ENCODE measurements around the gene CDH13.

Gene CDH13

DNA sequence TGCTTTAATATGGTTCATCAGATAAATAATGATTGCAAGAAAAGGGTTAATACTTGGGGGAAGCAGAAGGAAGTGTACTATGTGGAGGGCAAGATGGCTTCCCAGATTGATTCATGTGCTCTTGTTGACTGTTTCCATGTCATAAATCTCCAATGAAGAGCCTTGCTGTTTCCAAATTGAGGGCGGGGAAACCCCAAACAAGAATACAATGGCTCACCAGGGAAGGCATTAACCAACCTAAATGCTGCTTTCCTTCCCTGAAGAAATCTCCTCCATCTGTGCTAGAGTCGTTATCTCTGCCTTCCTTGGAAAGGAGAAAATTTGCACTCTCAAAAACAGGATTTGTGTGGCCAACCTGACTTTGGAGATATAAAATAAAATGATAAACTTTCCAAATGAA, 28.0 kb upstream of the CDH13 start:
- Histone ChIP-seq H3K27ac (ENCODE audit: low read depth, low read length) (no peak overlapping the region), H3K9ac (ENCODE audit: low read length in 5 of 5) (no peak overlapping the region), H3K4me3 (ENCODE audit: low read depth in 1 of 5, low read length in 5 of 5) (no peak overlapping the region), H3K4me1 (ENCODE audit: control insufficient read depth in 5 of 5, insufficient read depth in 5 of 5, low read length in 5 of 5) (no peaks in the 10 kb centered on the region), H3K27me3 (ENCODE audit: control insufficient read depth in 5 of 5, insufficient read depth in 4 of 5, low read length in 5 of 5) (peaks cover 0 to 8% (median 0%) of the 10 kb centered on the region in 5 donors), H3K36me3 (ENCODE audit: control insufficient read depth in 5 of 5, insufficient read depth in 5 of 5, low read length in 5 of 5) (no peaks in the 10 kb centered on the region), H3K9me3 (ENCODE audit: control insufficient read depth in 5 of 5, low read length in 5 of 5) (peaks cover 0 to 13% (median 5%) of the 10 kb centered on the region in 5 donors)

DNA sequence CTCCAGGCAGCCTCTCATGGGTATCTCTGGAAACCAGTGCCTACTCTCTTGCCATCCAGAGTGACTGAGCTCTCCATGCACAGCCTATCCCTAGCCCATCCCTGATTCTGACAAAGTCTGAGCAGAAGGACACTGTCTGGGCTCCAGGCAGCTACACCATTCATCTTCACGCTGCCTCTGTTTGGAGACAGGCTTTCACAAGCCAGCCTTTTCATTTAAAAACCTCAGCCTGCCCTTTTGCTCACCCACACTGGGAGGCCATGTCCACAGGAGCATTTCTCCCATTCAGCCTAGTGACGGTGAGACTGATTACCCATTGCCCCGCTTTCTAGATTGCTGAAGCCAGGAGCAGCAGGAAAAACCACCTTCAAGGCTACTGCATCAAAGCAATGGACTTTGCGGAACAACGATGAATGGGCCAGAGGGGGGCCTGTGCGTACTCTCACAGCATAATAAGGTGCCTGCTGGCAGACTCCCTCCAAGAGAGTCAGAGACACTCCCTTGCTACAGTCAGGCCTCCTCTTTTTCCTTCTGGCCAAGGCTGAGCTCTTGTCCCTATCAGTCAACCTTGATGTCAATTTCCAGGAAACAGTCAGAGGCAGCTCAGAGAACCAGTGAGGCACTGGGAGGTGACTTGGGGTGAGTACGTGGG, 24.7 kb upstream of the CDH13 start:
- H3K27ac ChIP-seq (ENCODE audit: low read depth, low read length), result no peak overlapping the region
- no peak overlapping the region for H3K4me3 ChIP-seq (ENCODE audit: low read depth in 1 of 5, low read length in 5 of 5)
- H3K4me1 ChIP-seq (ENCODE audit: control insufficient read depth in 5 of 5, insufficient read depth in 5 of 5, low read length in 5 of 5), result peaks cover 0 to 4% (median 0%) of the 10 kb centered on the region in 5 donors
- H3K36me3 ChIP-seq (ENCODE audit: control insufficient read depth in 5 of 5, insufficient read depth in 5 of 5, low read length in 5 of 5), result no peaks in the 10 kb centered on the region
- H3K9me3 ChIP-seq (ENCODE audit: control insufficient read depth in 5 of 5, low read length in 5 of 5), result peaks cover 0 to 13% (median 5%) of the 10 kb centered on the region in 5 donors
- H3K9ac ChIP-seq (ENCODE audit: low read length in 5 of 5), result no peak overlapping the region
- H3K27me3 ChIP-seq (ENCODE audit: control insufficient read depth in 5 of 5, insufficient read depth in 4 of 5, low read length in 5 of 5), result peaks cover 0 to 11% (median 3%) of the 10 kb centered on the region in 5 donors

DNA sequence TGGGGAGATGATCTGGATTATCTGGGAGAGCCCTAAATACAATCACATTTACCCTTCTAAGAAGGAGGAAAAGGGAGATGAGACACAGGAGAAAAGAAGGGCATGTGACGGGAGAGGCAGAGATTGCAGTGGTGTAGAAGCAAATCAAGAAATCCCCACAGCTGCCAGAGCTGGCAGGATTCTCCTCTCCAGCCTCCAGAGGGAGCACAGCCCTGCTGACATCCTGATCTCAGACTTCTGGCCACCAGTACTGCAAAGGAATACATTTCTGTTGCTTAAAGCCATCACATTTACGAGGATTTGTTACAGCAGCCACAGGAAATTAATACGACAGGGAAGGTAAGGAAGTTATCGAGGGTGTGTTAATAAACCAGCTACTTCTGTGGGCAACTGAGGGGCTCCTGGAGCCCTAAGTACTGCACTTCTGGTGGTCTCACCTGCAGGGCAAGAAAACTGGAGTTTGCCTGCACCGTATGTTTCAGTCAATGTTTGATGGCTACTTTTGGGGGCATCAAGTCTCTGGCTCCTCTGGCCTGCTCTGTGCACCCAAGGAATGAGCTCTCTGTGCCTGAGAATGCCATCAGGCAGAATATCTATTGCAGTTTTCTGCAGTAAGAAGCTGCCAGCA, 22.9 kb upstream of the CDH13 start:
- Histone ChIP-seq H3K4me3 (ENCODE audit: low read depth in 1 of 5, low read length in 5 of 5) (no peak overlapping the region), H3K9ac (ENCODE audit: low read length in 5 of 5) (no peak overlapping the region)

DNA sequence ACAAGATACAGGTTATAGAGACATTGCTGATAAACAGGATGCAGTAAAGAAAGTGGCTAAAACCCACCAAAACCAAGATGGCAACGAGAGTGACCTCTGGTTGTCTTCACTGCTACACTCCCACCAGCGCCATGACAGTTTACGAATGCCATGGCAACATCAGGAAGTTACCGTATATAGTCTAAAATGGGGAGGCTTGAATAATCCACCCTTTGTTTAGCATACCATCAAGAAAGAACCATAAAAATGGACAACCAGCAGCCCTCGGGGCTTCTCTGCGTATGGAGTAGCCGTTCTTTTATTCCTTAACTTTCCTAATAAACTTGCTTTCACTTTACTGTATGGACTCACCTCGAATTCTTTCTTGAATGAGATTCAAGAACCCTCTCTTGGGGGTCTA, 21.7 kb upstream of the CDH13 start:
- Histone ChIP-seq H3K36me3 (ENCODE audit: control insufficient read depth in 5 of 5, insufficient read depth in 5 of 5, low read length in 5 of 5) (no peaks in the 10 kb centered on the region), H3K4me3 (ENCODE audit: low read depth in 1 of 5, low read length in 5 of 5) (no peak overlapping the region), H3K27ac (ENCODE audit: low read depth, low read length) (no peak overlapping the region), H3K4me1 (ENCODE audit: control insufficient read depth in 5 of 5, insufficient read depth in 5 of 5, low read length in 5 of 5) (peaks cover 0 to 4% (median 0%) of the 10 kb centered on the region in 5 donors), H3K27me3 (ENCODE audit: control insufficient read depth in 5 of 5, insufficient read depth in 4 of 5, low read length in 5 of 5) (peaks cover 2 to 11% (median 3%) of the 10 kb centered on the region in 5 donors), H3K9me3 (ENCODE audit: control insufficient read depth in 5 of 5, low read length in 5 of 5) (peaks cover 0 to 8% (median 5%) of the 10 kb centered on the region in 5 donors), H3K9ac (ENCODE audit: low read length in 5 of 5) (no peak overlapping the region)

More for the DNA sequence above, 22.9 kb upstream of the CDH13 start:
- Histone ChIP-seq H3K27me3 (ENCODE audit: control insufficient read depth in 5 of 5, insufficient read depth in 4 of 5, low read length in 5 of 5) (peaks cover 2 to 11% (median 3%) of the 10 kb centered on the region in 5 donors), H3K36me3 (ENCODE audit: control insufficient read depth in 5 of 5, insufficient read depth in 5 of 5, low read length in 5 of 5) (no peaks in the 10 kb centered on the region), H3K9me3 (ENCODE audit: control insufficient read depth in 5 of 5, low read length in 5 of 5) (peaks cover 0 to 13% (median 5%) of the 10 kb centered on the region in 5 donors), H3K4me1 (ENCODE audit: control insufficient read depth in 5 of 5, insufficient read depth in 5 of 5, low read length in 5 of 5) (peaks cover 0 to 4% (median 0%) of the 10 kb centered on the region in 5 donors), H3K27ac (ENCODE audit: low read depth, low read length) (no peak overlapping the region)

DNA sequence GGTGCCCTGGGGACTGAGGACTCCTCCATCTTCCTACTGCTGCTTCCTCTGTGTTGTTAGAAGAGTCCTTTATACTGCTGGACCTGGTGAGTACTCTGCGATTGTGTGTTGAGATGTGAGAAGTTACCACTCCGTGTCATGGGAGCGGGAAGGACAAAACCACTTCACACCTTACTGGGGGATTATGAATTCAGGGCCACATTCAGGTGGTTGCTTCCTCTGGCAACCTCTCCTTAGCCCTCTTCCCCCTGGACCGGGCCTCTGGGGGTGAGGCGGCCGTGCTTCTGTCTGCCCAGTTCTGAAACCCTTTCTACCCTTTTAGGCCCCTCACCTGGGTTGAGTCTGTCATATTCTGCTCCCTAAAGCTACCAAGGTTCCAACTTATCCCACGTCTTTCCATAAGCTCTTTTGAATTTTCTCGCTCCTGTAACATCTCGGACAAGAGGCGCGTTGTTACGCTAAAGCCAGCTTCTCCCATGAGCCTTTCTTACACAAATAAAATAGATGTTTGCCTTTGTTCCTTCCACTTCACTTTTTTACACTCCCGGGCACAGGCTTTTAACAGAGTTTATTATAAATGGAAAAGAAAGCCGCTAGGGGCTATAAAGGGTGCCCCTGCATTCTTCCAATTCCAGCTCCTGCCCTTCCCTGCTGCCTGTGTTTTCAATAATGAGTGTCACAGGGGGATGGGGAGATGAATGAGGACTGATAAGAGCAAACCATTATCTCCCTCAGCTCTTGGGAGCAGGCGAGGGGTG, 20.7 kb upstream of the CDH13 start:
- Histone ChIP-seq H3K27me3 (ENCODE audit: control insufficient read depth in 5 of 5, insufficient read depth in 4 of 5, low read length in 5 of 5) (peaks cover 2 to 11% (median 3%) of the 10 kb centered on the region in 5 donors), H3K9ac (ENCODE audit: low read length in 5 of 5) (no peak overlapping the region), H3K4me3 (ENCODE audit: low read depth in 1 of 5, low read length in 5 of 5) (no peak overlapping the region), H3K9me3 (ENCODE audit: control insufficient read depth in 5 of 5, low read length in 5 of 5) (no peaks in the 10 kb centered on the region), H3K4me1 (ENCODE audit: control insufficient read depth in 5 of 5, insufficient read depth in 5 of 5, low read length in 5 of 5) (peaks cover 0 to 4% (median 0%) of the 10 kb centered on the region in 5 donors), H3K36me3 (ENCODE audit: control insufficient read depth in 5 of 5, insufficient read depth in 5 of 5, low read length in 5 of 5) (no peaks in the 10 kb centered on the region), H3K27ac (ENCODE audit: low read depth, low read length) (no peak overlapping the region)

DNA sequence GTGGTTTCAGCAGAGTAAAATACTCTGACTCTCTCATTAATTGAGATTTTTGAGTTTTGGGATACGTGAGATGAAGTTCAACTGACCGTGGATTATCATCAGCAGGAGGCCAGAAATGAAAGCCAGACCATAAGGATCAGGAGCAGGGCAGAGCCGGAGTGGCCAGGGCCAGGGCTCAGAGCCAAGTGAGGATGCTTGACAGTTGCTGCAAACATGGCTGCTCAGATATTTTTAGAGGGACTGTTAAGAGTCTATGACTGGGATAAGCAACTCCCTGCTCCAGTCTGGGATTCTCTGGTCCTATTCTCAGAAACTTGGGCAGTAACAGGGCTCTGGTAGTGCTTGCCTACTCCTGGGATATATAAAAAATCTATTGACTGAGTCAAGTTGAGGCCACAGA, 17.6 kb upstream of the CDH13 start:
- no peak overlapping the region for H3K9ac ChIP-seq (ENCODE audit: low read length in 5 of 5)
- H3K9me3 ChIP-seq (ENCODE audit: control insufficient read depth in 5 of 5, low read length in 5 of 5), result no peaks in the 10 kb centered on the region
- H3K4me1 ChIP-seq (ENCODE audit: control insufficient read depth in 5 of 5, insufficient read depth in 5 of 5, low read length in 5 of 5), result peaks cover 0 to under 1% (median 0%) of the 10 kb centered on the region in 5 donors
- H3K36me3 ChIP-seq (ENCODE audit: control insufficient read depth in 5 of 5, insufficient read depth in 5 of 5, low read length in 5 of 5), result no peaks in the 10 kb centered on the region
- no peak overlapping the region for H3K4me3 ChIP-seq (ENCODE audit: low read depth in 1 of 5, low read length in 5 of 5)
- H3K27me3 ChIP-seq (ENCODE audit: control insufficient read depth in 5 of 5, insufficient read depth in 4 of 5, low read length in 5 of 5), result peaks cover 2 to 3% (median 3%) of the 10 kb centered on the region in 5 donors
- H3K27ac ChIP-seq (ENCODE audit: low read depth, low read length), result no peak overlapping the region

DNA sequence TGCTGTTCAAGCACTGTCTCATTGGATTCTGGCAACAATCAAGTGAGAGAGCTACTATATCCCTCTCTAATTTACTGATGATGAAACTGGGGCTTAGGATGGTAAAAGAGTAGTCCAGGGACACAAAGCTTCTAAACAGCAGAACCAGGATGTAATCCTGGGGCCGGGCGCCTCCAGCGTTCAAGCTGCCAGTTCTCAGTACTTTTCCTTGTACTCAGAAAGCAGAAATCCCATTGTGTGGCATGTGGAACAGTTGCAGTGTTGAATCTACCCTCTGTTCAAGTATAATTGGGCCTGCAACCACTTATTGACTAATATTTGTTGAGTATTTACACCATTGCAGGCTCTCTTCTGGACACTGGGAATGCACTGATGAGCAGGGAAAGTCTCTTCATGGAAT, 14.5 kb upstream of the CDH13 start:
- H3K9me3 ChIP-seq (ENCODE audit: control insufficient read depth in 5 of 5, low read length in 5 of 5), result no peaks in the 10 kb centered on the region
- no peaks in the 10 kb centered on the region for H3K36me3 ChIP-seq (ENCODE audit: control insufficient read depth in 5 of 5, insufficient read depth in 5 of 5, low read length in 5 of 5)
- H3K4me1 ChIP-seq (ENCODE audit: control insufficient read depth in 5 of 5, insufficient read depth in 5 of 5, low read length in 5 of 5), result no peaks in the 10 kb centered on the region
- no peak overlapping the region for H3K27ac ChIP-seq (ENCODE audit: low read depth, low read length)
- no peak overlapping the region for H3K4me3 ChIP-seq (ENCODE audit: low read depth in 1 of 5, low read length in 5 of 5)
- H3K9ac ChIP-seq (ENCODE audit: low read length in 5 of 5), result no peak overlapping the region
- H3K27me3 ChIP-seq (ENCODE audit: control insufficient read depth in 5 of 5, insufficient read depth in 4 of 5, low read length in 5 of 5), result peaks cover 0 to 3% (median 0%) of the 10 kb centered on the region in 5 donors

DNA sequence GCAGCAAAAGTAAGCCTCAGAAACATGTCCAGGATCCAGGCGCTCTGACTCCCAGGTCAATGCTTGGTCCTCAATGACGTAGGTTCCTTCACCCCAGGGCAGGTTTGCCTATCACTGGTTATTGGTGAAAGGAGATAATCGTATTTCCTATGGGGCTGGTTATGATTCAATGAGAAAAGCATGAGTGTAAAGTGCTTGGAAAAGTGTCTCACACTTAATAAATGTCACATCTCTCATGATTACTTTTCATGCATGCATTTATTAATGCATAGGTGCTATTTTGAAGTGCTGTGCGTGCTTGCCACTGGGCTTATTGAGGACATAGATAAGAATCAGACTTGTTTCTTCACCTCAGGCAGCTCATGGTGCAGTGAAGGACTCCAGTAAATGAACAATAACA, 10.4 kb upstream of the CDH13 start:
- no peaks in the 10 kb centered on the region for H3K9me3 ChIP-seq (ENCODE audit: control insufficient read depth in 5 of 5, low read length in 5 of 5)
- H3K36me3 ChIP-seq (ENCODE audit: control insufficient read depth in 5 of 5, insufficient read depth in 5 of 5, low read length in 5 of 5), result no peaks in the 10 kb centered on the region
- no peaks in the 10 kb centered on the region for H3K4me1 ChIP-seq (ENCODE audit: control insufficient read depth in 5 of 5, insufficient read depth in 5 of 5, low read length in 5 of 5)
- no peak overlapping the region for H3K27ac ChIP-seq (ENCODE audit: low read depth, low read length)
- H3K4me3 ChIP-seq (ENCODE audit: low read depth in 1 of 5, low read length in 5 of 5), result no peak overlapping the region
- H3K27me3 ChIP-seq (ENCODE audit: control insufficient read depth in 5 of 5, insufficient read depth in 4 of 5, low read length in 5 of 5), result no peaks in the 10 kb centered on the region
- no peak overlapping the region for H3K9ac ChIP-seq (ENCODE audit: low read length in 5 of 5)

DNA sequence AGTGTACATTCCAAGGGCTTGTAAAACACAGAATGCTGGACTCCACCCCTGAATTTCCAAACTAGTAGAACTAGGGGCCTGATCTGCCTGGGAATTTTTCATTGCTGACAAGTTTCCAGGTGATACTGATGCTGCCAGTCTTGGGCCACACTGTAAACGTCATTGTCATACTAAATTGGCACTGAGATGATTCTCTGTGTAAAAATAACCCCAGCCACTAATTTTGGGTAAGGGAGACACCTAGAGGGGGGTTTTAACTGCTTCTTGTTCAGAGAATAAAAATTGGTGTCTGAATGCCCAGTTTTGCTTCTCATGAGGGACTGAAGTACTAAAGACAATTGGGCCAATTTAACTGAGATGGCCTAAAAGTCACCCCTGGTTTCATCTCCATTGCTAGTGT, 5.0 kb upstream of the CDH13 start:
- H3K4me3 ChIP-seq (ENCODE audit: low read depth in 1 of 5, low read length in 5 of 5), result no peak overlapping the region
- no peak overlapping the region for H3K27ac ChIP-seq (ENCODE audit: low read depth, low read length)
- no peaks in the 10 kb centered on the region for H3K36me3 ChIP-seq (ENCODE audit: control insufficient read depth in 5 of 5, insufficient read depth in 5 of 5, low read length in 5 of 5)

DNA sequence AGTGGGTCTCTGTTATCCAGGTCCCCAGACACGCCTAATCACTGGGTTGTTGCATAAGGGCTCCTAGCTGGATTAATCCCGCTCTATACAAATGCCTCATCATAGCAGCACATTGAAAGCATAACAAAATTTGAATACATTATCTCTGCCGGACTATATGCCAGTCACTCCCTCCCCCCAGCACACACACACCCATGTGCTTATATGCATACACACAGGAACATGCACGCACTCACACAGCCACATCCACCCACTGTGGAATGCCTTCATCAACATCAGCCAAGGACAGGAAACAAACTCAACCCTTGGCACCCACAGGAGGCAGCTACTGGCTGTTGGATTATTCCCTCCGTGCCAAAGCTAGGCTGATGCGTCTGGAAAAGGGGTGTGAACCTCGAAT, 3.5 kb upstream of the CDH13 start:
- H3K36me3 ChIP-seq (ENCODE audit: control insufficient read depth in 5 of 5, insufficient read depth in 5 of 5, low read length in 5 of 5), result no peaks in the 10 kb centered on the region
- no peaks in the 10 kb centered on the region for H3K9me3 ChIP-seq (ENCODE audit: control insufficient read depth in 5 of 5, low read length in 5 of 5)
- H3K9ac ChIP-seq (ENCODE audit: low read length in 5 of 5), result no peak overlapping the region
- H3K4me1 ChIP-seq (ENCODE audit: control insufficient read depth in 5 of 5, insufficient read depth in 5 of 5, low read length in 5 of 5), result peaks cover 0 to 9% (median 5%) of the 10 kb centered on the region in 5 donors
- H3K27me3 ChIP-seq (ENCODE audit: control insufficient read depth in 5 of 5, insufficient read depth in 4 of 5, low read length in 5 of 5), result peaks cover 11 to 27% (median 16%) of the 10 kb centered on the region in 5 donors
- H3K4me3 ChIP-seq (ENCODE audit: low read depth in 1 of 5, low read length in 5 of 5), result no peak overlapping the region
- no peak overlapping the region for H3K27ac ChIP-seq (ENCODE audit: low read depth, low read length)

More for the DNA sequence above, 5.0 kb upstream of the CDH13 start:
- H3K9me3 ChIP-seq (ENCODE audit: control insufficient read depth in 5 of 5, low read length in 5 of 5), result no peaks in the 10 kb centered on the region
- peaks cover 3 to 14% (median 10%) of the 10 kb centered on the region in 5 donors for H3K27me3 ChIP-seq (ENCODE audit: control insufficient read depth in 5 of 5, insufficient read depth in 4 of 5, low read length in 5 of 5)
- H3K4me1 ChIP-seq (ENCODE audit: control insufficient read depth in 5 of 5, insufficient read depth in 5 of 5, low read length in 5 of 5), result peaks cover 0 to 3% (median under 1%) of the 10 kb centered on the region in 5 donors
- no peak overlapping the region for H3K9ac ChIP-seq (ENCODE audit: low read length in 5 of 5)
